ENCODE data around the gene MOBP.

DNA sequence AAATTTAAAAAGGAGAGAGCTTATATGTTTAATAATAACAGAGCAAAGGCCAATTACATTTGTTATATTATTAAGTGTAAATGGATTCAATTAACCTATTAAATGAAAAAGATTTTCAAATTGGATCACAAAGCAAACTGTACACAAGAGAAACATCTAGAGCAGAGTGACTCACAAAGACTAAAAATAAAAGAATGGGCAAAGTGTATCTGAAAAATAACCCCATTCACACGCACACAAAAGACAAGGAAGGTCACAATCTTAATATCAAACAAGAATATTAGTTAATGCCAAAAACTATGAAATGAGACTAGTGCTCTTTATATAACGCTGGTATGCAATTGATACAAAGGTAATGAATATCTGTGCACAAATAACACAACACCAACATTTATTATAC is 65.7 kb downstream of the MOBP start:
- TF ChIP-seq, protein P1, sequence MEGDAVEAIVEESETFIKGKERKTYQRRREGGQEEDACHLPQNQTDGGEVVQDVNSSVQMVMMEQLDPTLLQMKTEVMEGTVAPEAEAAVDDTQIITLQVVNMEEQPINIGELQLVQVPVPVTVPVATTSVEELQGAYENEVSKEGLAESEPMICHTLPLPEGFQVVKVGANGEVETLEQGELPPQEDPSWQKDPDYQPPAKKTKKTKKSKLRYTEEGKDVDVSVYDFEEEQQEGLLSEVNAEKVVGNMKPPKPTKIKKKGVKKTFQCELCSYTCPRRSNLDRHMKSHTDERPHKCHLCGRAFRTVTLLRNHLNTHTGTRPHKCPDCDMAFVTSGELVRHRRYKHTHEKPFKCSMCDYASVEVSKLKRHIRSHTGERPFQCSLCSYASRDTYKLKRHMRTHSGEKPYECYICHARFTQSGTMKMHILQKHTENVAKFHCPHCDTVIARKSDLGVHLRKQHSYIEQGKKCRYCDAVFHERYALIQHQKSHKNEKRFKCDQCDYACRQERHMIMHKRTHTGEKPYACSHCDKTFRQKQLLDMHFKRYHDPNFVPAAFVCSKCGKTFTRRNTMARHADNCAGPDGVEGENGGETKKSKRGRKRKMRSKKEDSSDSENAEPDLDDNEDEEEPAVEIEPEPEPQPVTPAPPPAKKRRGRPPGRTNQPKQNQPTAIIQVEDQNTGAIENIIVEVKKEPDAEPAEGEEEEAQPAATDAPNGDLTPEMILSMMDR (IDR thresholded peaks at IDR 0.05): no peak
- TF ChIP-seq POLR2A (IDR thresholded peaks at IDR 0.05): no peak

Measured in heart left ventricle (tissue), 13 donors.